ENCODE data around the gene MFAP2. TPM values are rescaled to one million over a fixed set of nuclear protein-coding genes. Genes with fewer than 3 reads are reported as not detected.
A peak's percentile ranks its signal among the peaks of the same experiment; 100 is the strongest.

MFAP2 gene
- total RNA-seq, 4 donors from 2014 or later, result 9.3 to 17.9 (median 10.6) TPM

GRCh38 chr1:16988210-16988609 lies 7.8 kb upstream of the MFAP2 start:
- no peak for ATAC-seq (ENCODE audit: low FRiP score)
- TF ChIP-seq, protein P1, sequence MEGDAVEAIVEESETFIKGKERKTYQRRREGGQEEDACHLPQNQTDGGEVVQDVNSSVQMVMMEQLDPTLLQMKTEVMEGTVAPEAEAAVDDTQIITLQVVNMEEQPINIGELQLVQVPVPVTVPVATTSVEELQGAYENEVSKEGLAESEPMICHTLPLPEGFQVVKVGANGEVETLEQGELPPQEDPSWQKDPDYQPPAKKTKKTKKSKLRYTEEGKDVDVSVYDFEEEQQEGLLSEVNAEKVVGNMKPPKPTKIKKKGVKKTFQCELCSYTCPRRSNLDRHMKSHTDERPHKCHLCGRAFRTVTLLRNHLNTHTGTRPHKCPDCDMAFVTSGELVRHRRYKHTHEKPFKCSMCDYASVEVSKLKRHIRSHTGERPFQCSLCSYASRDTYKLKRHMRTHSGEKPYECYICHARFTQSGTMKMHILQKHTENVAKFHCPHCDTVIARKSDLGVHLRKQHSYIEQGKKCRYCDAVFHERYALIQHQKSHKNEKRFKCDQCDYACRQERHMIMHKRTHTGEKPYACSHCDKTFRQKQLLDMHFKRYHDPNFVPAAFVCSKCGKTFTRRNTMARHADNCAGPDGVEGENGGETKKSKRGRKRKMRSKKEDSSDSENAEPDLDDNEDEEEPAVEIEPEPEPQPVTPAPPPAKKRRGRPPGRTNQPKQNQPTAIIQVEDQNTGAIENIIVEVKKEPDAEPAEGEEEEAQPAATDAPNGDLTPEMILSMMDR (IDR thresholded peaks at IDR 0.05), result no peak
- DNase-seq (ENCODE audit: low spot score), result no peak

- DNase-seq (ENCODE audit: low spot score) (no peak), ATAC-seq (ENCODE audit: low FRiP score) (no peak)
- TF ChIP-seq, protein P1 (IDR thresholded peaks at IDR 0.05), result no peak
These were observed 6.5 kb upstream of the MFAP2 start for GRCh38 chr1:16986962-16987361.

GRCh38 chr1:16986560-16986959 lies 6.1 kb upstream of the MFAP2 start:
- ATAC-seq (ENCODE audit: low FRiP score) (no peak), DNase-seq (ENCODE audit: low spot score) (no peak)
- TF ChIP-seq, protein P1 (IDR thresholded peaks at IDR 0.05), result no peak

GRCh38 chr1:16986113-16986512 lies 5.7 kb upstream of the MFAP2 start:
- TF ChIP-seq, protein P1 (IDR thresholded peaks at IDR 0.05), result no peak
- ATAC-seq (ENCODE audit: low FRiP score) (no peak), DNase-seq (ENCODE audit: low spot score) (no peak)

- ATAC-seq (ENCODE audit: low FRiP score), result peak; percentile 93
- DNase-seq (ENCODE audit: low spot score), result peak; percentile 51
- TF ChIP-seq, protein P1 (IDR thresholded peaks at IDR 0.05), result no peak
These were observed 4.3 kb upstream of the MFAP2 start for GRCh38 chr1:16984717-16985116.

GRCh38 chr1:16983649-16984048 lies 3.2 kb upstream of the MFAP2 start:
- DNase-seq (ENCODE audit: low spot score), result no peak
- TF ChIP-seq, protein P1 (IDR thresholded peaks at IDR 0.05), result no peak
- no peak for ATAC-seq (ENCODE audit: low FRiP score)

DNA sequence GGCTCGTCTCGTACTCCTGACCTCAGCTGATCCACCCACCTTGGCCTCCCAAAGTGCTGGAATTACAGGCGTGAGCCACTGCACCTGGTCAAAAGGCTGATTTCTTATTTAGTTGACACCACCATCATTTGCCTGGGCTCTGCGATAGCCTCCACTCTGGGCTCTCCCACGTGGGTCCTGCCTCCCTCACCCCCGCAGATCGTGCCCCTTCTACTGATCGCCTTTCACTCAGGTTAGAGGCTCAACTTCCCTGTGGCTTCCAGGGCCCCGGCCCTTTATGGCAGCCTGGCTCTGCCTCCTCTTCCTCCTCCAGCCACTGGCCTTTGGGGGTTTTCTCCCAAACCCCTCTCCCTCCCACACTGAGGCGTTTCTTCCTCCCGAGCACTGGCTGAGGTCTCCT lies 2.5 kb upstream of the MFAP2 start:
- TF ChIP-seq, protein P1 (IDR thresholded peaks at IDR 0.05), result no peak
- ATAC-seq (ENCODE audit: low FRiP score) (no peak), DNase-seq (ENCODE audit: low spot score) (no peak)
